HEK293T (cell line): ENCODE measurements around the gene DARS2.
A peak's percentile ranks its signal among the peaks of the same experiment; 100 is the strongest.

Experiments
- ARNT ChIP-seq: fragments of 450-650 bp; IDR thresholded peaks from 2 replicates; pipeline ENCODE4 v1.6.1; 2017; ENCODE audit warnings: mild to moderate bottlenecking
- BHLHE40 ChIP-seq: fragments of 450-650 bp; IDR thresholded peaks from 2 replicates; pipeline ENCODE4 v1.6.1; 2016; ENCODE audit warnings: mild to moderate bottlenecking, moderate library complexity, borderline replicate concordance
- ELF4 ChIP-seq: fragments of 450-650 bp; IDR thresholded peaks from 2 replicates; pipeline ENCODE4 v1.6.1; 2017; ENCODE audit warnings: antibody characterized with exemption
- FOXK2 ChIP-seq: fragments of 450-650 bp; IDR thresholded peaks from 2 replicates; pipeline ENCODE4 v1.6.1; 2016; ENCODE audit warnings: mild to moderate bottlenecking
- FOXM1 ChIP-seq: fragments of 450-650 bp; IDR thresholded peaks from 2 replicates; pipeline ENCODE4 v1.6.1; 2017; ENCODE audit warnings: mild to moderate bottlenecking, borderline replicate concordance
- HDGF ChIP-seq: fragments of 450-650 bp; IDR thresholded peaks from 2 replicates; pipeline ENCODE4 v1.6.1; 2017; ENCODE audit warnings: antibody characterized with exemption, borderline replicate concordance
- LEF1 ChIP-seq: fragments of 450-650 bp; IDR thresholded peaks from 2 replicates; pipeline ENCODE4 v1.6.1; 2017; ENCODE audit warnings: mild to moderate bottlenecking, borderline replicate concordance
- SP1 ChIP-seq: fragments of 450-650 bp; IDR thresholded peaks from 2 replicates; pipeline ENCODE4 v1.6.1; 2017
- SUZ12 ChIP-seq: fragments of 450-650 bp; IDR thresholded peaks from 2 replicates; pipeline ENCODE4 v1.6.1; 2016; ENCODE audit warnings: mild to moderate bottlenecking

DNA sequence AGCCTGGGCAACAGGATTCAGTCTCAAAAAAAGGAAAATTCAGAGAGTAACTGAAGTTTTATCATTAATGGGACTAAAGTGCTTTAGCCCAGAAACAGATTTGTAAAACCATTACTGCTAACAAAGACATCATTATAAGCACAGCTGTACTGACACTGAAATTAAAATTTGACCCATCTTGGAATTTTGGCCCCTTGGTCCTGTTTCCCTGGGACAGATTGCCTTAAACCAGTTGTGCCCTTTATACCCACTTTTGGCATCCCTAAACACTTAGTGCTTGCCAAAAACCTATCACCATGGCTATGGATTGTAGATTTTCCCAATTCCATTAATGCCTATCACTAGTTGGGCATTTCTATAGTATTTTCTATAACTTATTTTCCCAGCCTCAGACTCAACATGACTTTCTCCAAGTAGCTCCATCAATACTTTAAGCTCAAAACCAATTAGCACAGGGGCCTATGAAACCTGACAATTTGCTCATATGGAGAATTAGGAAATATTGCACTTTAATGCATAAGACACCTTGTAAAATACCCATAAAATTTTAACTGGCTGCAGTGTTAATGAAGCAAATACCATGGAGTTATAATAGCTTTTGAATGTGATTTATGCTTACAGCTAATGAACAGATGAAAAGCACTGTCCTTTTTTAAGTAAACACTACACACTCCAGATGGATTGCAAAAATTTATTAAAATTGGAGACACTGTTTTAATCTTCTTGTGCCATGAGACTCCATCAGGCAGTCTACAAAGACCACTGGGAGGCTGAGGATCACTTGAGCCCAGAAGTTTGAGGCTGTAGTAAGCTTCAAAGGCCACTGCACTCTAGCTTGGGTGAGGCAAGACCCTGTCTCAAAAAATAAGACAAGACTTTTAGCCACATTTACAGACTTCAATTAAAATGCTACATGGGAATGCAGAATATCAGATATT is 39.0 kb downstream of the DARS2 start:
- TF ChIP-seq BHLHE40 (0 out of 2 replicates have a peak, but pooled peaks have one; percentile 32), LEF1 (0 out of 2 replicates have a peak, but pooled peaks have one; percentile 16), ELF4 (peak; percentile 33; the same call in 1 of the 2 replicates), HDGF (no peak), FOXK2 (no peak), FOXM1 (no peak), SUZ12 (no peak), ARNT (no peak), SP1 (no peak)
